ENCODE results near the gene KRT13.

The KRT13 gene

GRCh38 chr17:41536741-41537613, 31.6 kb upstream of the KRT13 start:
- no peak for DNase-seq

- DNase-seq = no peak
Measured at GRCh38 chr17:41535764-41536481, 30.5 kb upstream of the KRT13 start.

GRCh38 chr17:41534899-41535546, 29.6 kb upstream of the KRT13 start:
- DNase-seq = no peak

- no peak for DNase-seq
Measured at GRCh38 chr17:41533613-41534012, 28.2 kb upstream of the KRT13 start.

GRCh38 chr17:41532947-41533570, 27.6 kb upstream of the KRT13 start:
- DNase-seq = no peak

GRCh38 chr17:41531993-41532392, 26.6 kb upstream of the KRT13 start:
- no peak for DNase-seq

- no peak for DNase-seq
Measured at GRCh38 chr17:41530062-41531048, 24.9 kb upstream of the KRT13 start.

GRCh38 chr17:41529491-41529915, 24.1 kb upstream of the KRT13 start:
- DNase-seq = no peak

- DNase-seq = peak; percentile 16
Measured at GRCh38 chr17:41528959-41529353, 23.5 kb upstream of the KRT13 start.

- no peak for DNase-seq
Measured at GRCh38 chr17:41527063-41528023, 21.9 kb upstream of the KRT13 start.

- DNase-seq = no peak
Measured at GRCh38 chr17:41524261-41524660, 18.8 kb upstream of the KRT13 start.

GRCh38 chr17:41523787-41524186, 18.4 kb upstream of the KRT13 start:
- DNase-seq = no peak

GRCh38 chr17:41523225-41523593, 17.8 kb upstream of the KRT13 start:
- no peak for DNase-seq

- DNase-seq = no peak
Measured at GRCh38 chr17:41522301-41523224, 17.2 kb upstream of the KRT13 start.

- no peak for DNase-seq
Measured at GRCh38 chr17:41521574-41522261, 16.3 kb upstream of the KRT13 start.

- DNase-seq = peak; percentile 87
Measured at GRCh38 chr17:41520821-41521521, 15.6 kb upstream of the KRT13 start.

GRCh38 chr17:41519501-41520224, 14.3 kb upstream of the KRT13 start:
- DNase-seq = peak; percentile 81
